Right atrium auricular region (tissue), 2 donors: ENCODE measurements around the gene PIP. TPM values are rescaled to one million over a fixed set of nuclear protein-coding genes. Genes with fewer than 3 reads are reported as not detected.
"Not testable (repeated sequence)": the region's sequence is repeated elsewhere in the genome, so short reads cannot be mapped to it uniquely, and the experiment has no call there.

Source experiments
- DNase-seq: peaks from one replicate; pipeline ENCODE4 v3.0.0-alpha.2; 2019; ENCODE audit warnings: low spot score
- H3K27ac ChIP-seq, 2 donors: fragments of 200-600 bp; sonication (generic); 1 replicate in 1 of 2; 2 replicates in 1 of 2; pipeline ENCODE4 v1.5.1; 2016 to 2019
- H3K27me3 ChIP-seq, 2 donors: fragments of 200-600 bp; sonication (generic); one replicate each; pipeline versions ENCODE4 v1.5.1 to v1.6.0; 2017 to 2019
- H3K36me3 ChIP-seq: fragments of 200-600 bp; sonication (generic); one replicate; pipeline ENCODE4 v1.5.1; 2016
- H3K4me1 ChIP-seq, 2 donors: fragments of 200-600 bp; sonication (generic); one replicate each; pipeline versions ENCODE4 v1.5.1 to v1.6.0; 2017 to 2019
- H3K4me3 ChIP-seq, 2 donors: fragments of 200-600 bp; sonication (generic); 1 replicate in 1 of 2; 2 replicates in 1 of 2; pipeline ENCODE4 v1.5.1; 2017 to 2019; ENCODE audit warnings: mild to moderate bottlenecking in 1 of 2, moderate library complexity in 1 of 2
- H3K9me3 ChIP-seq, 2 donors: fragments of 200-600 bp; sonication (generic); one replicate each; pipeline ENCODE4 v1.5.1; 2019
- total RNA-seq, 2 donors: library from RNA; depleted of rRNA; stranded (reverse); fragments of >200 nt; gene quantifications; one replicate each; pipeline ENCODE4 v1.1.0, GENCODE V29; 2016
- TF ChIP-seq, protein P1 (sequence below), 2 donors: fragments of 200-600 bp; sonication (generic); IDR thresholded peaks; one replicate each; pipeline ENCODE4 v1.5.1; 2019; ENCODE audit warnings: antibody characterized with exemption in 2 of 2

The PIP gene
- total RNA-seq, 2 donors from 2014 or later, result not detected

DNA sequence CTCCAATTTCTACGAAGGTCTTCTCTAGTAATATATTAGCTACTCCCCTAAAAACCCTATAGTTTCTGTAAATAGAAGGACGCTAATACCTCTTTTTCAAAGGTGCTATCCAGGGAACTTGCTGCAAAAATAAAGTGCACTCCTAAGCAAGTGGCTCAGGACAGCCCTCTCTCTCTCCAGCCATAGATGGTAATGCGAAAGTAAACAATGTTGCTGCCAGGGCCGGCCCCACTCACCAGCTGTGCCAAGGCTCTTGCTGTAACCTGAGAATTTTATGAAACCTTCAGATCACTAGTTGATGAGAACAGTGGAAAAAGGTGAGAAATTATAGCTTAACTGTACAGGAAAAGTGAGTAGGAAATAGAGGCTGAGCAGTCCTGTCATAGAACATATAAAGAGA, 40.5 kb downstream of the PIP start:
- H3K4me1 ChIP-seq, result no peaks in the 10 kb centered on the region
- TF ChIP-seq, protein P1, sequence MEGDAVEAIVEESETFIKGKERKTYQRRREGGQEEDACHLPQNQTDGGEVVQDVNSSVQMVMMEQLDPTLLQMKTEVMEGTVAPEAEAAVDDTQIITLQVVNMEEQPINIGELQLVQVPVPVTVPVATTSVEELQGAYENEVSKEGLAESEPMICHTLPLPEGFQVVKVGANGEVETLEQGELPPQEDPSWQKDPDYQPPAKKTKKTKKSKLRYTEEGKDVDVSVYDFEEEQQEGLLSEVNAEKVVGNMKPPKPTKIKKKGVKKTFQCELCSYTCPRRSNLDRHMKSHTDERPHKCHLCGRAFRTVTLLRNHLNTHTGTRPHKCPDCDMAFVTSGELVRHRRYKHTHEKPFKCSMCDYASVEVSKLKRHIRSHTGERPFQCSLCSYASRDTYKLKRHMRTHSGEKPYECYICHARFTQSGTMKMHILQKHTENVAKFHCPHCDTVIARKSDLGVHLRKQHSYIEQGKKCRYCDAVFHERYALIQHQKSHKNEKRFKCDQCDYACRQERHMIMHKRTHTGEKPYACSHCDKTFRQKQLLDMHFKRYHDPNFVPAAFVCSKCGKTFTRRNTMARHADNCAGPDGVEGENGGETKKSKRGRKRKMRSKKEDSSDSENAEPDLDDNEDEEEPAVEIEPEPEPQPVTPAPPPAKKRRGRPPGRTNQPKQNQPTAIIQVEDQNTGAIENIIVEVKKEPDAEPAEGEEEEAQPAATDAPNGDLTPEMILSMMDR (IDR thresholded peaks at IDR 0.05), result no peak
- no peak overlapping the region for H3K4me3 ChIP-seq
- no peak overlapping the region for H3K27ac ChIP-seq
- peaks cover 0 to 6% of the 10 kb centered on the region in 2 donors for H3K9me3 ChIP-seq
- H3K36me3 ChIP-seq, result no peaks in the 10 kb centered on the region
- H3K27me3 ChIP-seq, result no peaks in the 10 kb centered on the region
- DNase-seq, result no peak

DNA sequence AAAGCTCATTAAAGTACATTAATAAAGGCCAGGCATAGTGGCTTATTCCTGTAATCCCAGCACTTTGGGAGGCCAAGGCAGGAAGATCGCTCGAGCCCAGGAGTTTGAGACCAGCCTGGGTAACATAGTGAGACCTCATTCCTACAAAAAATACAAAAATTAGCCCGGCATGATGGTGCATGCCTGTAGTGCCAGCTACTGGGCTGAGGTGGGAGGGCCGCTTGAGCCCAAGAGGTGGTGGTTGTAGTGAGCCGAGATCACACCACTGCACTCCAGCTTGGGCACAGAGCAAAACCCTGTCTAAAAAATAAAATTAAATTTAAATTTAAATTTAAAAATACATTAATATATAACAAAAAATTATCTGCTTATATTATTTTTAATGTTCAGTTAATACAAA, 44.3 kb downstream of the PIP start:
- H3K27ac ChIP-seq, result no peak overlapping the region
- TF ChIP-seq, protein P1 (IDR thresholded peaks at IDR 0.05), result no peak
- H3K36me3 ChIP-seq, result no peaks in the 10 kb centered on the region
- H3K4me1 ChIP-seq, result no peaks in the 10 kb centered on the region
- no peaks in the 10 kb centered on the region for H3K27me3 ChIP-seq
- DNase-seq, result no peak
- peaks cover 3 to 18% of the 10 kb centered on the region in 2 donors for H3K9me3 ChIP-seq
- H3K4me3 ChIP-seq, result no peak overlapping the region

DNA sequence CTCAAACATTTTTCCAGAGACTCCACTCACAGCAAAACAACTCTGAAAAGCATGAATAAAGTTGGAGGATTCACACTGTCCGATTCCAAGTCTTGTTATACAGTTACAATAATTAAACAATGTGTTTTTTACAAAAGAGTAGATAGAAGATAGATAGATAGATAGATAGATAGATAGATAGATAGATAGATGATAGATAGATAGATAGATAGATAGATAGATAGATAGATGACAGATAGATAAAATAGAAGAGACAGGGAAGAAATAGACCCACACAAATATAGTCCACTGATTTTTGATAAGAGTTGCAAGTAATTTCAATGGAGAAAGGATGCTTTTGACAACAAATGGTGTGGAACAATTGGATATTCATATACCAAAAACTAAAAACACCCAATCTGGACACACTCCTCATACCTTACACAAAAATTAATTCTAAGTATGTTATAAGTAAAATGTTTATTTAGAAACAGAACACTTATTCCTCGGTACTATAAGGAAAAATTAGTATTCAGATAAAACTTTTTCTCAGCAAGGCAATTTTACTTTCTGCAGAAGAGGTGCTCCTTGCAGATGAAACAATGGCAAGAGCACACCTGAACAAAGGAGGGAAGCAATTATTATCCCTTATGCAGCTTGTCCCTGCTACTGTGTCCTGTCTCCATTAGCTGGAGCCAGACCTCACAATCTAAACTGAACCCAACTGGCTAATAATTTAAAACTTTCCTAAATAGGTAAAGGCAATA, 45.7 kb downstream of the PIP start:
- H3K4me1 ChIP-seq, result no peaks in the 10 kb centered on the region
- H3K9me3 ChIP-seq, result peaks cover 3 to 18% of the 10 kb centered on the region in 2 donors
- no peaks in the 10 kb centered on the region for H3K27me3 ChIP-seq
- no peak for DNase-seq
- H3K4me3 ChIP-seq, result no peak overlapping the region
- TF ChIP-seq, protein P1 (IDR thresholded peaks at IDR 0.05), result no peak
- no peak overlapping the region for H3K27ac ChIP-seq
- H3K36me3 ChIP-seq, result no peaks in the 10 kb centered on the region

DNA sequence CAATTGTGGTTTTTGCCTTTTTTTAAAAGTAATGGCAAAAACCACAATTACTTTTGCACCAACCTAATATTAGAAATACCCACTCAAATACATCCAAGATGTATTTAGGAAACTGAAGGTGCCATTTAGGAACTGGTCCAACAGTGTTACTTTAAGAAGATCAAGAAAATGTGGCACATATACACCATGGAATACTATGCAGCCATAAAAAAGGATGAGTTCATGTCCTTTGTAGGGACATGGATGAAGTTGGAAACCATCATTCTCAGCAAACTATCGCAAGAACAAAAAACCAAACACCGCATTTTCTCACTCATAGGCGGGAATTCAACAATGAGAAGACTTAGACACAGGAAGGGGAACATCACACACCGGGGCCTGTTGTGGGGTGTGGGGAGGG, 48.9 kb downstream of the PIP start:
- H3K4me1 ChIP-seq, H3K4me3 ChIP-seq, H3K36me3 ChIP-seq, H3K27me3 ChIP-seq, DNase-seq, H3K27ac ChIP-seq: not testable (repeated sequence)
- peaks cover 3 to 18% of the 10 kb centered on the region in 2 donors for H3K9me3 ChIP-seq

DNA sequence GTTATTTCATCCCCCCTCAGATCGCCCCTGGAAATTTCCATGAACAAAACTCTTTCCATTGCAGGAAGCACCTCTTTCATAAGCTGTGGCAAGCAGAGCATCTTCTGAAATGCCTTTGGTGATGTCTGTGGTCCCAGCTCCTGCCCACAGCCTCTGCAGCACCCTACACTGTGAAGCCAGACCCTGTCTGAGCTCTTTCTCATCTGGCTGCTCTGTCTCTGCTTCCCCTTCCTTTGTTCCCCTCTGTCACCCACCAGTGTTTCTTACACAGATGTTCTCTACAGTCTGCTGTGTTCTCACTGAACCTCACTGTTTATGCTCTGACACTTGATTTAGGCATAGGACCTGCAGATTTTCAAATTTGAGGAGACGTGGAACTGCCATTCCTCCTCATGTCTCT, 49.5 kb downstream of the PIP start:
- Histone ChIP-seq H3K36me3 (no peaks in the 10 kb centered on the region), H3K4me1 (no peaks in the 10 kb centered on the region), H3K27ac (no peak overlapping the region), H3K4me3 (no peak overlapping the region), H3K9me3 (peaks cover 3 to 18% of the 10 kb centered on the region in 2 donors), H3K27me3 (no peaks in the 10 kb centered on the region)
- DNase-seq, result no peak
- TF ChIP-seq, protein P1 (IDR thresholded peaks at IDR 0.05), result no peak

DNA sequence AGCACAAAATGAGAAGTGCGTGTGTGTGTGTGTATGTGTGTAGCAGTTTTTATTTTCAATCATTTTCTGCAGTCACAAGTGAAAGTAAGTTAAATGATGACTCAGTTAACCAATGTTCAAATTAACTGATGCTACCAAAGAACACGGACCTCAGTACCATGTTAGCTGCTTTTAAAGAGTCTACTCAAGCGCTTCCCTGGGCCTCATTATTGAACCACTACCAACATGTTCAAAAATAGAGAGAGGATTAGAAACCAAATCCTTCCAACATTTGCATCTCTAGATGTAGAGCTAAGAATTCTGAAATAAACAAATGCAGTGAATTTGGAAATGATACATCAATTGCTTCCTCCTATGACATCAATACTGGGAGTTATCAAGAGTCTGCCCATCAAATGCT, 51.1 kb downstream of the PIP start, which contains the start of gene TAS2R39:
TSS of gene TAS2R39 (plus strand) at position 396 of the 400 bp plus-strand sequence. CDS start at position 396, 0 bp downstream.
- TF ChIP-seq, protein P1 (IDR thresholded peaks at IDR 0.05), result no peak
- no peaks in the 10 kb centered on the region for H3K4me1 ChIP-seq
- H3K4me3 ChIP-seq, result no peak within 1 kb of the TSS
- no peak for DNase-seq
- no peaks in the 10 kb centered on the region for H3K27me3 ChIP-seq
- H3K36me3 ChIP-seq, result no peaks in the 10 kb centered on the region
- peaks cover 0 to 5% of the 10 kb centered on the region in 2 donors for H3K9me3 ChIP-seq
- H3K27ac ChIP-seq, result no peak within 1 kb of the TSS
